Measurements from ENCODE around the gene STK39.

STK39 gene

GRCh38 chr2:168021800-168022587 is 225.4 kb downstream of the STK39 start:
- no peak for DNase-seq (ENCODE audit: low read depth in 2 of 3, low spot score in 1 of 3)

DNA sequence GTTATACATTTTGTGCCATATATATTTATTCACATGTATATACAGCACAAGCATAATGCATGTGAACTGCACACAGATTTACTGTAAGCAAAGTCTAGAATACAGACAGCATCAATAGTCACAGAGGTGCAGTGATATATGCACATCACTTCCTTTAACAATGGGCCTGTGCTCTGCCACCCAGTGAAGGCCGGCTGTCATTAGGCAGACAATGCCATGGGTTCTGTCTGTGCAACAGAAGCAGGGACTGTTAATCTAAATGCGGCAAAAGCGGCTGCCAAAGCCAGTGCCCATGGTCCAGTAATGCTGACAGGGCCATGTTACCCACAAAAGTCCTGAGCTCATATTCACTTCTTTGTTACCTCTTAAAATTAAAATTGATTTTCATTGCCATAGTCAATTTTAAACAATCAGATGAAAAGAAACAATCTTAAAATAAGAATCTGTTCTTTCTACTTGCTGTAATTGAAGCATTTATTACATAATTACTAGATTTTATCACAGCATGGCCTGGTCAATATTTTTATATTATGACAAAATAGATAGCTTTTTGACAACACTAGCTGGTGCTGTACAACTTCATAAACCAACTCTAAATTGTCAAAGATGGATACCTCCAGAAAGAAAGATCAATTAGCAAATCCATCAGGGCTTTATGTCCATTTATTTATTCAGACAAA is 232.0 kb downstream of the STK39 start:
- DNase-seq (ENCODE audit: low read depth in 2 of 3, low spot score in 1 of 3): no peak

- no peak for DNase-seq (ENCODE audit: low read depth in 2 of 3, low spot score in 1 of 3)
Measured at GRCh38 chr2:168009900-168010299, 237.5 kb downstream of the STK39 start.

- no peak for DNase-seq (ENCODE audit: low read depth in 2 of 3, low spot score in 1 of 3)
Measured at GRCh38 chr2:168008646-168009195, 238.7 kb downstream of the STK39 start.

DNA sequence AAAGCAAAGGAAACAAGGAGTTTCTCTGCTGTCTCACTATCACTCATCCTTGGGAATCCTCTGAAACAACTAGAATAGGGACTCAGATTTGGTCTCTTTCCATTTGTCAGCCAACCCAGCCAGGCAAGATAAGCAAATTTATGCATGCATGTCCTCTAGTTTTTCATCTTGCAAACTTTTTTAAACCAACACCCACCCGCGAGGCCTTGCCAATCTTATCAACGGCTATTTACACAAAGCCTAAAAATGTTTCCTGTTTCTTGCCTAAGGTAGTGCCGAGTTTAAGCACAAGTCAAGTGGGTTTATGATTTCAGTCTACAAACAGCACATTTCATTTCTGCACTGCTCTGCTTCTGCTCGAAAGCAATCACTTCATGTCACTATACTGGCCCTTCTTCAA is 240.9 kb downstream of the STK39 start:
- no peak for DNase-seq (ENCODE audit: low read depth in 2 of 3, low spot score in 1 of 3)

GRCh38 chr2:168005586-168005985 is 241.8 kb downstream of the STK39 start:
- DNase-seq (ENCODE audit: low read depth in 2 of 3, low spot score in 1 of 3): no peak

DNA sequence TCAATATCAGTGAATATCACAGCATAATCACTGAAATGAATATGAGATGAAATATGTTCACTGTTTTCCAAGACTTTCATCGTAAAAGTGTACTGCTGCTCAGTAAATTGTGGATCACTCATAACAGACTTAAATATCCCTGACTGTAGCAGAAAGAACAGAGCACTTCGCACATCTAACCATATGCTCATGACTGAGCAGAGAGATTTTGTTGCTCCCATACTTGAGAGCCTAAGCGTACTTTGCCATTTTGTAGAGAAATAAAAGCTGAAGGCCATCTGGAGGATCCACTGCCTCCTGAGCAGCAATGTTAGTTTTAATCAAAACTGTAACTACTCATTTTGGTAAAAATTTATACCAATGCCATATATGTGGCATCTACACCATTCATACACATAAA is 243.5 kb downstream of the STK39 start:
- DNase-seq (ENCODE audit: low read depth in 2 of 3, low spot score in 1 of 3): no peak

DNA sequence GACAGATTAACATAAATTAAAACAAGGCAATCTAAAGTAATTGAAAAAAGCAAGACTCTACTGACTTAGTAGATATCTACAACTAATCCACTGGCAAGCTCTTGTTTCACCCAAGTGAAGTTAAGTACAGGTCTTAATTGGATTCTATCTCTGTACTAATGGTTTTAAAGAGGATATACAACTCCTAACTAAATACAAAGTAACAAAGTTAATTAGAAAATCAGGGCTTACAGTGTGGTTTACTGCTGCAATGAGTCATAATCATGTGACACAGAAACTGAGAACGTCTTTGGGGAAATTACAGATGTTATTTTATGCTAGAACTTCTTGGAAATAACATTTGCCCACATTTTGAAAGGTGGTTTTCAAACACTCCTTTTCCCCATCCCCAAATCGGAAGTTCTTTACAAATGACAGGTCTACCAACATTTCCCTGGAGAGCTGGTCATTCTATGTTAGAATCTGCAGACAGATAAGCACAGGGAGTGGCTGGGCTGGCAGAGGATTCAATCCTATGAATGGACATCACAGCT is 245.3 kb downstream of the STK39 start:
- DNase-seq (ENCODE audit: low read depth in 2 of 3, low spot score in 1 of 3): peak in 1 of 3 donors; percentile 4

GRCh38 chr2:167992278-167992677 is 255.1 kb downstream of the STK39 start:
- no peak for DNase-seq (ENCODE audit: low read depth in 2 of 3, low spot score in 1 of 3)

- no peak for DNase-seq (ENCODE audit: low read depth in 2 of 3, low spot score in 1 of 3)
Measured at GRCh38 chr2:167990062-167990461, 257.3 kb downstream of the STK39 start.

DNA sequence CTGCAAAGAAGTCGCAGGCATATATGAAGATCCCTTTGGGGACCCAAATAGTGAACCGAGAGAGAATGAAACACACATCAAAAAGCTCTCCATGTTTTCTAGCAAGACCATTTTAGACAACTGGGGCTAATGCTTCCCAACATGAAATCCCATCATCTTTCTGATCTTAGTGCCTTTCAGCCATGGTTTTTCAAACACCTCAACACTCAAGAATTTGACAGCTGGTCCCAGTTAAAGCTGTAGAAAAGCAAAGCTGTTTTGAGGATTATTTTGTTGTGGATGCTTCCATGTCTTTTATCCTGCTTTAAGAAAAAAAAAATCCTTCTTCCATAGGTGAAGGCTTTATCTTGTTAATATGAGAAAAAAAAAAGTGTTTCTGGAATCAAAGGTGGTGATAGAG is 259.1 kb downstream of the STK39 start:
- no peak for DNase-seq (ENCODE audit: low read depth in 2 of 3, low spot score in 1 of 3)

GRCh38 chr2:167987558-167987957 is 259.8 kb downstream of the STK39 start:
- DNase-seq (ENCODE audit: low read depth in 2 of 3, low spot score in 1 of 3): no peak

- DNase-seq (ENCODE audit: low read depth in 2 of 3, low spot score in 1 of 3): no peak
Measured at GRCh38 chr2:167987026-167987425, 260.4 kb downstream of the STK39 start.

GRCh38 chr2:167986223-167986622 is 261.2 kb downstream of the STK39 start:
- DNase-seq (ENCODE audit: low read depth in 2 of 3, low spot score in 1 of 3): no peak

DNA sequence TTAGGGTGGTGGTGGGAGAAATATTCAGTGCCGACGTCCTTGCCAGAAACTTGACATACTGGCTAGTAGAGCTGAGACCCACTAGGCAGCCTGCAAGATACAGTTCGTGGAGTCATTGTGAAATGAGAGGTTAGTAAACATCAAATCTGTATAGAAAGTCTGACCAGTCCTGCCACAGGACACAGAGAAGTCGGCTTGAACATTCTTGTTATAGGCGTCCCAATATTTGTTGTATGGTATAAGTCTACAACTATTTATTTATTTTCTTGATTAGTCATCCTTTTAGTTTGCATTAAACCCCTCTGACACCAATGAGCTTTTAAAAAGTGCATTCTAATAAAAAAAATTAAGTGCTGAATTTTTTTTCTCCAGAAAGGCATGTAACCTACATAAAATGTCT is 265.4 kb downstream of the STK39 start:
- DNase-seq (ENCODE audit: low read depth in 2 of 3, low spot score in 1 of 3): no peak

DNA sequence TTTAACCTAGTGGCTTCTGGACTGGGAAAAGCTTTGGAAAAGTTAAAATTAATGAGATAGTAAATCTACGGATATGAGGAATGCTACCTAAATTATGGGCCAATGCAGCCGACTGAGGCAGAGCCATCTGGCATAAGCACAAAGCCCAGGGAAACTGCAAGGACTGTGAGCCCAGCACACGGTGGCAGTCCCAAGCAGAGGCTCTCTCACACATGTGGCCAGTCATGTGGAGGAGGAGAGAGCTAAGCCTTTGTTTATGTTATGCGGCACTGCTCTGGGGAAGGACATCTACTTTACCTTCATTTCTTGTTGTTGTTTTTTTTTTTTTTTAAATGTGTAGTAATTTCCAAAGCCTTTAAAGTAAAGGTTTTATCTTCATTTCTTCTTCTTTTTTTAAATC is 267.0 kb downstream of the STK39 start:
- no peak for DNase-seq (ENCODE audit: low read depth in 2 of 3, low spot score in 1 of 3)

DNA sequence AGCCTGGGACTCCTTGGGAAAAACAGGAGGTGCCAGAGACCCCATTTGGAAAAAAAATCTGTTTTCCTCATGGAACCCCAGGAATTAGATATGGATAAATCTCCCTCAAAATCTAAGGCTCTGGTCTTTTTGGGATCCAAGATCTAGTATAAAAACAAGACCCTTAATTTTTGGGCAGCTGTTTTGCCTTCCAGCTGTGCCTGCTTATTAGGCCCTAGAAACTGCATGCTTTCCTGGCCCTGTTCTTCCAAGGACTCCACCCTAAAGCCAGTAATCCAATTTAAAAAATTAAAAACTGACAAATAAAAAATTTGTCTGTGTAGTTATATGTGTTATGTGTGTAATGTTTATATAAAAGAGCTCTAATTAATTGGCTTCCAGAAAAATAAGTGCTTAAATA is 274.6 kb downstream of the STK39 start:
- DNase-seq (ENCODE audit: low read depth in 2 of 3, low spot score in 1 of 3): no peak

- no peak for DNase-seq (ENCODE audit: low read depth in 2 of 3, low spot score in 1 of 3)
Measured at GRCh38 chr2:167972020-167972419, 275.4 kb downstream of the STK39 start.

DNA sequence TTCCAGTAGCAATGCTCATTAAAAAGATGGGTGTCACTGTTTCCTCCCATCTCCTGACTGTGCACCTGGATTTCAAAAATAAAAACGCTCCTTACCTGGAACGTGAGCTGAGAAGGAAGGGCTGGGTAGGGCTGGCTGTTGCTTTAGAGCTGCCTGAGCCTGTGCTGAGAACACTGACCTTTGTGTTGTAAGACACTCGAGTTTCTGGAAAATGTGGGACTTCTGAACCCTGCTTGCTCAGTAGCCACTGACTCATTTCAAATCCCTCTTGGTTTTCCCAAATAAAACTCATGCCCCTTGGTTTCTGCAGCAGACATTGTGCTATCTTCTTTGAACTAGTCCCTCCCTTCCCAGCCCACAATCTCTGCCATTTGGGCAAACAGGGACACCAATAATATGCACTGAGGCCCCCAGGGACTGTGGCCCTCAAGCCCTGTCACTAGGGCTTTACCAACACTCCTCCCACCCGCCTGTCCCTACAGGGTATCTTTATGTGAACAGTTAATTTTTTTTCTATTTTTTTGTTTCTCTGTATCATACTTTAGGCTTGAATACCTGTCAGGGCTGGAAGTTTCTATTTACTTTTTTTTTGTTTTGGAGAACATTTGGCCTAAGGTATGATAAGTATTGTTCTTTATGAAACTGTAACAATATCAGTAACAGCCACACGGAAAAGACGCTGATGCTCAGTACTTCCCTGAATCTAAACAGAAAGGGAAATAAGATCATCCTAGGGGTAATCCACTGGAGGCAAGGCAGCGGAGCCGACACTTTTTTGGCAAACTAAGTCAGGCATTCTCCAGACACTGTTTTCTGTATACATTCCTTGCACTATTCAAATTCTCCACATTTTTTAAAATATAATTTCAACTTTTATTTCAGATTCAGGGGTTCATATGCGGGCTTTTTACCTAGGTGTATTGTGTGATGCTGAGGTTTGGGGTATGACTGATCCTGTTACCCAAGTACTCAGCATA is 280.2 kb downstream of the STK39 start:
- DNase-seq (ENCODE audit: low read depth in 2 of 3, low spot score in 1 of 3): no peak

DNA sequence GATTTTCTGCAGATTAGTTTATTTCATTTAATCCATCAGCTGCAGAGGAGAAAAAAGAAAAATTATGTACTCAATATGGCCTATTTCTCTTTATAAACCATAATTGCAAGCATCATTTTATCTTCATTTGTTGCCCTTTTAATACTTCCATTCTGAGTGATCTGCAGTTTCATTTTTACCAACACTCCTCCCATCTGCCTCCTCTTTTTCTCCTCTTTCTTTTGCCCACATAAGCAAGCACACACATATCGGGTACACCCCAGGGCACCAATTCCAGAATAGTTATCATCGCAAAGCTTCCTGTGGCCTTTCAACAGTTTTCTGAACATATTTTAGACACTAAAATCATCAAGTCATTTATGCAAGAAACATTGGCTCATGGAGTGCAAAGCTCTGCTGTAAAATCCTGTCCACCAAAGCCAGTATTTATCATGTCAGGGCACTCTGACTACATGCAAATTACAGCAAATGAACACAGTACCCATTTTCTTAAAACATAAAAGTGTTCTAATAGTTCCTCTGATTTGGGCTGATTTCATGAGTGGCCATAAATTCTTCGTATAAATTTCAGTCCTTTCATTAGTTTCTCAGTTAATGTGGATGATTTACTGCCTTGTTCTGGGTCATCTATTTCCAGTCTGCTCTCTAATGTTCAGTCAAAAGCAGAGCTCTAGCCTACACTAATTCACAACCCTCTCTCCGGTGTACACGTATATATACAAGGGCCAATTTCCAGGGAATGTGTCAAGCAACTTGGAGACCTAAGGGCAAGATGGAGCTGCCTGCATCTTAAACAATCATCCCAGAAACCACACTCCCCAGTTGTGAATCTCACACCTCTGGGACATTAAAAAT is 281.3 kb downstream of the STK39 start:
- DNase-seq (ENCODE audit: low read depth in 2 of 3, low spot score in 1 of 3): no peak
